ENCODE measurements around the gene OR5M8. TPM values are rescaled to one million over a fixed set of nuclear protein-coding genes. Genes with fewer than 3 reads are reported as not detected.

OR5M8 gene
- total RNA-seq, 1 experiment from 2014 or later: not detected

DNA sequence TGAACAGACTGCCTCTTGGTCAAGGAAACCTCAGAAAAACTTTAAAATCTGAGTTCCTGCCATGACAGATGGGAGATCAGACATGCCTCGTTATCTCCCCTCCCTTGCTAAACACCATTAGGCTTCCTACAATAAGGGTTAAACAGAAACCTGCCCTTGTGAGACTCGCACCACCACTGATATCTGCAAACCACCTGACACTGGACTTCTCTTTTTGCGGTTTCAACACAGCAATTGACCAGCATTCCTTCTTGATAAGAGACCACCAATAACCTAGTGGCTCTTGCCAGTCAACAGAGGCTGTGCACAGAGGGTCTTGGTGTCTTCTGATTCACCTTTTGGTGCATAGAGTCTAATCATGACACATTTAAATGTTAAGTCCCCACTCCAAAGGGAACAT is 4.4 kb downstream of the OR5M8 start:
- no TSS peak for BruUV-seq (replicated peaks)
- Histone ChIP-seq H3K27me3 (ENCODE audit: control insufficient read depth, insufficient read depth, low read length) (no peaks in the 10 kb centered on the region), H3K4me1 (ENCODE audit: control insufficient read depth, insufficient read depth, low read length) (no peaks in the 10 kb centered on the region), H3K4me3 (ENCODE audit: low read depth in 2 of 2, low read length in 2 of 2) (no peak overlapping the region), H3K27ac (ENCODE audit: low read length) (no peak overlapping the region), H3K9me3 (ENCODE audit: control insufficient read depth, insufficient read depth, low read depth, low read length) (no peaks in the 10 kb centered on the region; the same call in 1 of the 2 replicates), H3K36me3 (ENCODE audit: control insufficient read depth, insufficient read depth, low read length) (no peaks in the 10 kb centered on the region)
- POLR2A ChIA-PET: no interaction called here
- in situ Hi-C loops (cut with HindIII; ENCODE audit: low pct_unique_long_range_greater_than_20kb, low sequenced_read_pairs): no loop called here
- no peak for TF ChIP-seq REST (IDR thresholded peaks at IDR 0.05; ENCODE audit: insufficient read depth in 1 of 2, low read depth in 2 of 2, low read length in 1 of 2)
- TF ChIP-seq SIN3A (IDR thresholded peaks at IDR 0.05; ENCODE audit: borderline replicate concordance, insufficient read depth, low read depth, low read length): no peak
- no peak for TF ChIP-seq CTCF (IDR thresholded peaks at IDR 0.05)
- TF ChIP-seq POLR2AphosphoS5 (IDR thresholded peaks at IDR 0.05; ENCODE audit: low read depth, low read length): no peak
- no peak for TF ChIP-seq TCF7L2 (IDR thresholded peaks at IDR 0.05; ENCODE audit: low read depth, low read length)
- no peak for ATAC-seq
- CTCF ChIA-PET: no interaction called here
- intact Hi-C loops (cut with micrococcal nuclease; ENCODE audit: unreplicated experiment): no loop called here
- DNase-seq (ENCODE audit: low read depth, low spot score): no peak

- Histone ChIP-seq H3K27ac (ENCODE audit: low read length) (no peak overlapping the region), H3K4me1 (ENCODE audit: control insufficient read depth, insufficient read depth, low read length) (no peaks in the 10 kb centered on the region), H3K9me3 (ENCODE audit: control insufficient read depth, insufficient read depth, low read depth, low read length) (no peaks in the 10 kb centered on the region), H3K4me3 (ENCODE audit: low read depth in 2 of 2, low read length in 2 of 2) (no peak overlapping the region), H3K27me3 (ENCODE audit: control insufficient read depth, insufficient read depth, low read length) (no peaks in the 10 kb centered on the region), H3K36me3 (ENCODE audit: control insufficient read depth, insufficient read depth, low read length) (no peaks in the 10 kb centered on the region)
- TF ChIP-seq POLR2AphosphoS5 (IDR thresholded peaks at IDR 0.05; ENCODE audit: low read depth, low read length) (no peak), REST (IDR thresholded peaks at IDR 0.05; ENCODE audit: insufficient read depth in 1 of 2, low read depth in 2 of 2, low read length in 1 of 2) (no peak), TCF7L2 (IDR thresholded peaks at IDR 0.05; ENCODE audit: low read depth, low read length) (no peak), CTCF (IDR thresholded peaks at IDR 0.05) (no peak), SIN3A (IDR thresholded peaks at IDR 0.05; ENCODE audit: borderline replicate concordance, insufficient read depth, low read depth, low read length) (no peak)
- in situ Hi-C loops (cut with HindIII; ENCODE audit: low pct_unique_long_range_greater_than_20kb, low sequenced_read_pairs) (no loop called here), intact Hi-C loops (cut with micrococcal nuclease; ENCODE audit: unreplicated experiment) (no loop called here)
- POLR2A ChIA-PET: no interaction called here
- no peak for ATAC-seq
- no TSS peak for BruUV-seq (replicated peaks)
- CTCF ChIA-PET: no interaction called here
- DNase-seq (ENCODE audit: low read depth, low spot score): no peak
Measured at GRCh38 chr11:56474729-56475235, 16.4 kb downstream of the OR5M8 start.
